Measurements from ENCODE around the gene LYPD4. TPM values are rescaled to one million over a fixed set of nuclear protein-coding genes. Genes with fewer than 3 reads are reported as not detected.

The LYPD4 gene
- total and polyA plus RNA-seq, 8 donors: not detected

DNA sequence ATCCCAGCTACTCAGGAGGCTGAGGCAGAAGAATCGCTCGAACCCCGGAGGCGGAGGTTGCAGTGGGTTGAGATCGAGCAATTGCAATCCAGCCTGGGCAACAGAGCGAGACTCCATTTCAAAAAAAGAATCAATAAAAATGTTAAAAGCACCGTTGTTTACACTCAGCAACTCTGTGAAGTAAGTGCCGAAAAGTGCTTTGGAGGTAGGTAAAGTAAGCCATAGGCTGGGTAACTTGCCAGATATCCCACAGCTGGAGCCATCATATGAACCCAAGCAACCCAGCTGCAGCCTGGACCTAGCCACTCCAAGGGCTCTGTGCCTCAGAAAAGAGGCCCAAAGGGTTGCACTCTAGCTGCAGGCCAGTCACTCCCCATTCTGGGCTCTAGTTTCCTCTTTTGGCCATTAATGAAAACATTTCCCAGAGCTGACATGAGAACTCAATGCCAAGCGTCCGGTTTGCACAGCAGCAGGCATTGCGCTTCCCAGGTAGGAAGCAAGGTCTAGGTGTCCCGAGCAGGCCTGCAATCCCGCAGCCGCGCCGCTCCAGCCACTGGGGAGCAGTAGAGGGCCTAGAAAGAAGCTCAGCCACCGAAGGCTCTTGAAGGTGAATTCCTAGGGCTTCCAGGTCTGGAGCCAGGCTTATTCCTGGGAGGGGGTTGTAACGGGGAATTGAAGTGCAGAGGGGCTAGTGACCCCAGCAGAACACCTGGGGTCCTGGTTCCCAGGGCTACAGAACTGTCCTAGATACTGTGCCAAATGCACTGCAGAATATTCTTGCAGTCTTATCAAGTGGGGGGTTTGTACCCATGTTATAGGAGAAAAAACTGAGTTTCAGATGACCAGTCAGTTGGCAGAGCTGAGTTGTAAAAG is 28.5 kb upstream of the LYPD4 start:
- Histone ChIP-seq H3K27me3 (no peaks in the 10 kb centered on the region), H3K4me3 (no peak overlapping the region), H3K4me1 (peaks cover 0 to 5% (median 0%) of the 10 kb centered on the region in 3 donors), H3K27ac (no peak overlapping the region), H3K36me3 (peaks cover 0 to 41% (median 18%) of the 10 kb centered on the region in 3 donors), H3K9me3 (no peaks in the 10 kb centered on the region)
- WGBS, 2 donors: 35% methylated on average over 18 of the region's 18 CpGs
- intact Hi-C loops (cut with DNase I): loop anchor here in 1 of 3 donors (5.0 kb wide), 1 partner anchor 79 kb away; no protein-coding TSS in a partner anchor
- ATAC-seq (peak; percentile 86 to 95 (median 90)), FAIRE-seq (no peak), DNase-seq (peak; percentile 70 to 94 (median 84))
- TF ChIP-seq, protein P1, sequence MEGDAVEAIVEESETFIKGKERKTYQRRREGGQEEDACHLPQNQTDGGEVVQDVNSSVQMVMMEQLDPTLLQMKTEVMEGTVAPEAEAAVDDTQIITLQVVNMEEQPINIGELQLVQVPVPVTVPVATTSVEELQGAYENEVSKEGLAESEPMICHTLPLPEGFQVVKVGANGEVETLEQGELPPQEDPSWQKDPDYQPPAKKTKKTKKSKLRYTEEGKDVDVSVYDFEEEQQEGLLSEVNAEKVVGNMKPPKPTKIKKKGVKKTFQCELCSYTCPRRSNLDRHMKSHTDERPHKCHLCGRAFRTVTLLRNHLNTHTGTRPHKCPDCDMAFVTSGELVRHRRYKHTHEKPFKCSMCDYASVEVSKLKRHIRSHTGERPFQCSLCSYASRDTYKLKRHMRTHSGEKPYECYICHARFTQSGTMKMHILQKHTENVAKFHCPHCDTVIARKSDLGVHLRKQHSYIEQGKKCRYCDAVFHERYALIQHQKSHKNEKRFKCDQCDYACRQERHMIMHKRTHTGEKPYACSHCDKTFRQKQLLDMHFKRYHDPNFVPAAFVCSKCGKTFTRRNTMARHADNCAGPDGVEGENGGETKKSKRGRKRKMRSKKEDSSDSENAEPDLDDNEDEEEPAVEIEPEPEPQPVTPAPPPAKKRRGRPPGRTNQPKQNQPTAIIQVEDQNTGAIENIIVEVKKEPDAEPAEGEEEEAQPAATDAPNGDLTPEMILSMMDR (IDR thresholded peaks at IDR 0.05): peak; percentile 41 to 71 (median 58)

DNA sequence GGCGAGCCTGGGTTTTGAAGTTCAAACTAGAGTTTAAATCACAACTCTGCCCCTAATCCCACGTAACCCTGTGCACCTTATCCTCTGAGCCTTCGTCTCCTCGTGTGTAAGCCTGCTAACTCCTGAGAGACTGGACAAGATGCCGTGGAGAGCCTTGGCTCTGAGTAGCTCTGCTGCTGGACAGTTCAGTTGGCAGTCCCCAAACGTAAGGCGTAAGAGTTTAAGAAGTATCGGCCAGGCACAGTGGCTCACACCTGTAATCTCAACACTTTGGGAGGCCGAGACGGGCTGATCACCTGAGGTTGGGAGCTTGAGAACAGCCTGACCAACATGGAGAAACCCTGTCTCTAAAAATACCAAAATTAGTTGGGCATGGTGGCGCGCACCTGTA is 27.9 kb upstream of the LYPD4 start:
- H3K27ac ChIP-seq: no peak overlapping the region
- peaks cover 0 to 41% (median 18%) of the 10 kb centered on the region in 3 donors for H3K36me3 ChIP-seq
- H3K4me1 ChIP-seq: peaks cover 0 to 5% (median 0%) of the 10 kb centered on the region in 3 donors
- intact Hi-C loops (cut with DNase I): loop anchor here in 1 of 3 donors (5.0 kb wide), 1 partner anchor 80 kb away; no protein-coding TSS in a partner anchor
- 91% methylated on average over 12 of the region's 12 CpGs for WGBS, 2 donors
- no peaks in the 10 kb centered on the region for H3K27me3 ChIP-seq
- TF ChIP-seq, protein P1 (IDR thresholded peaks at IDR 0.05): no peak
- FAIRE-seq (no peak), DNase-seq (peak in 1 of 6 donors; percentile 7), ATAC-seq (peak in 1 of 4 donors; percentile 3)
- no peaks in the 10 kb centered on the region for H3K9me3 ChIP-seq
- H3K4me3 ChIP-seq: no peak overlapping the region

DNA sequence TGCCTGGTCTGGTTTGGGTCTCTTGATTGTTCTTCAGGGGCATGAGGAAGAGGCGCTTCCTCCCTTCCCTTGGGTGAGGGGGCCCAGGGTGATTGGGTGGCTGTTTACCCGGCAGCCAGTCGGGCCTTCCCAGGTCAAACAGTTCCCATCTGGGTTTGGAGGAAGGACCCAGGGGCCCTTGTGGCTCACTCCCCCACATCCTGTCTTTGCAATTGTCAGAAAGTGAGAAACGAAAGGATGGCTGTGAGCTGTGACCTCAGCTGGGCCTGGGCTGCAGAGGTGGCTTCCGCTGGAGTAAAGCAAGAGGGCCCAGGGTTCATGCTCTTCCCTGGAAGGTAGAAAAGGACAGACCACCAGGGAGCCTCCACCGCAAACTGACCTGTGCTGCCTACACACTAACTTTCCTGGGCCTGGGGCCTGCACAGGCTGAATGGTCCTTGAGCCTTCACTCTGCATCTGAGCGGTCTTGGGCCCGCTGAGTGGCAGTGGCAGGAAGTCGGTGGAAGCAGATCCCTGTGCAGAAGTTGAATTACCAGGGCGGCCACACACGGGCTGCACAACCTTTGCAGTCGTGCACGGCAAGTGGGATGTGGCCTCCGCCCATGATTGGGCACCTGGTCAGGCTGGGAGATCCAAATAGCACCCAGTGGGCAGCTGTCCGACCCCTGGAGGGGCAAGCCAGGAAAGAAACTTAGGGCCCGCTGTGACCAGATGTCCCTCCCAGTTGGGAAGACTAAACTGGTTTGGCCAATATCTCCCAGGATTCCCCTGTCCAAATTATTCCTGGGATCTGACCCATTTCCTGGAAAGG is 27.3 kb upstream of the LYPD4 start:
- 79 to 80% methylated on average over 16 of the region's 16 CpGs for WGBS, 2 donors
- no peak overlapping the region for H3K27ac ChIP-seq
- TF ChIP-seq, protein P1 (IDR thresholded peaks at IDR 0.05): no peak
- no peak overlapping the region for H3K4me3 ChIP-seq
- peak in 1 of 6 donors; percentile 34 for DNase-seq
- no peaks in the 10 kb centered on the region for H3K9me3 ChIP-seq
- intact Hi-C loops (cut with DNase I): loop anchor here in 1 of 3 donors (5.0 kb wide), 1 partner anchor 81 kb away; no protein-coding TSS in a partner anchor
- peak in 3 of 4 donors; percentile 2 to 24 (median 16) for ATAC-seq
- FAIRE-seq: no peak
- peaks cover 0 to 5% (median 0%) of the 10 kb centered on the region in 3 donors for H3K4me1 ChIP-seq
- no peaks in the 10 kb centered on the region for H3K27me3 ChIP-seq
- H3K36me3 ChIP-seq: peaks cover 0 to 41% (median 18%) of the 10 kb centered on the region in 3 donors

DNA sequence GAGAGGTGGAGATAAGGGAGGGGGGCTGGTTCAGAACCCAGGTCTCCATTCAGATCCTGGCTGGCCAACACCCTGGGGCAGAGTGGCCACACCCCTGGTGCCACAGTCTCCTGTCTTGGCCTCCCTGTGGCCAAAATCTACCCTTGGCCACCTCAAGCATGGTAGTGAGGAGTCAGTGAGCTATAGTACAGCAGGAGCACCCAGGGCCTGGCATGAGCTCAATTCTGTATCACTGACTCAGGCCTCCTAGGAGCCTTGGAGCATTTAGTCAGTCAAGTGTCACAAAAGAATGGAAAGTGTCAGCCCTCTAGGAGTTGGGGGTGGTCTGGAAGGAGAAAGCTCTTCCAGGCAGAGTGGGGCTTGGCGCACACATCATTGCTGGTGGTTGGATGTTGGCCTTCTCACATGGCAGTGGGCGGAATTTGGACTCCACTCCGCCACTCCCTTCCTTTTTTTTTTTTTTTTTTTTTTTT is 26.0 kb upstream of the LYPD4 start:
- no peak overlapping the region for H3K27ac ChIP-seq
- TF ChIP-seq, protein P1 (IDR thresholded peaks at IDR 0.05): no peak
- H3K36me3 ChIP-seq: peaks cover under 1 to 41% (median 18%) of the 10 kb centered on the region in 3 donors
- peaks cover 0 to 5% (median 4%) of the 10 kb centered on the region in 3 donors for H3K4me1 ChIP-seq
- no peak for ATAC-seq
- intact Hi-C loops (cut with DNase I): loop anchor here in 1 of 3 donors (5.0 kb wide), 1 partner anchor 82 kb away; no protein-coding TSS in a partner anchor
- 60 to 98% methylated on average over 3 of the region's 3 CpGs for WGBS, 2 donors
- DNase-seq: peak in 1 of 6 donors; percentile 18
- no peak for FAIRE-seq
- no peak overlapping the region for H3K4me3 ChIP-seq
- H3K9me3 ChIP-seq: no peaks in the 10 kb centered on the region
- H3K27me3 ChIP-seq: no peaks in the 10 kb centered on the region
